HEK293 (cell line): Measurements from ENCODE around the gene TRAF5.

Experiments used
- CTCF ChIA-PET: fragments of 350-600 bp; formaldehyde crosslinking; extraction: SDS; loops from one replicate; lab custom pipeline; 2021; ENCODE audit warnings: antibody characterized with exemption; lab: Yijun Ruan, JAX
- POLR2A ChIA-PET: fragments of 300-600 bp; formaldehyde crosslinking; extraction: SDS; loops from one replicate; lab custom pipeline; 2020; ENCODE audit warnings: antibody characterized with exemption, inconsistent platforms; lab: Yijun Ruan, JAX
- H3K27ac ChIP-seq: fragments of 200-500 bp; sonication (Bioruptor generic); 2 replicates; pipeline ENCODE4 v1.5.1; 2014; ENCODE audit warnings: low read depth, low read length, control low read depth, inconsistent platforms; ENCODE audit errors: extremely low read depth
- H3K36me3 ChIP-seq, 2 experiments: fragments of 200-500 bp in 1 of 2; sonication (Bioruptor generic) in 1 of 2; 1 replicate in 1 of 2; 2 replicates in 1 of 2; pipeline ENCODE4 v1.5.1; 2014 to 2017; ENCODE audit warnings: inconsistent platforms in 2 of 2, low read length in 2 of 2; ENCODE audit not compliant: control insufficient read depth in 2 of 2, insufficient read depth in 1 of 2
- H3K4me1 ChIP-seq: fragments of 200-500 bp; sonication (Bioruptor generic); 2 replicates; pipeline ENCODE4 v1.5.1; 2014; ENCODE audit warnings: mild to moderate bottlenecking, low read length, inconsistent platforms; ENCODE audit not compliant: control insufficient read depth, insufficient read depth
- H3K4me3 ChIP-seq: 2 replicates; pipeline ENCODE4 v1.5.1; 2011; ENCODE audit warnings: low read depth, mild to moderate bottlenecking, control low read depth, low read length, moderate library complexity
- H3K9me3 ChIP-seq: fragments of 200-500 bp; sonication (Bioruptor generic); 2 replicates; pipeline ENCODE4 v1.5.1; 2014; ENCODE audit warnings: low read depth, low read length, inconsistent platforms; ENCODE audit not compliant: control insufficient read depth, insufficient read depth
- BCL11A ChIP-seq: fragments of 450-650 bp; formaldehyde crosslinking; IDR thresholded peaks from 2 replicates; pipeline ENCODE4 v1.5.1; 2016; ENCODE audit warnings: low read depth, missing biosample characterization, missing genetic modification characterization
- KLF7 ChIP-seq: fragments of 450-650 bp; formaldehyde crosslinking; IDR thresholded peaks from 2 replicates; pipeline ENCODE4 v1.5.1; 2016; ENCODE audit warnings: missing biosample characterization, missing genetic modification characterization, borderline replicate concordance
- PRDM2 ChIP-seq: fragments of 450-650 bp; formaldehyde crosslinking; IDR thresholded peaks from 2 replicates; pipeline ENCODE4 v1.5.1; 2016; ENCODE audit warnings: missing biosample characterization, missing genetic modification characterization, borderline replicate concordance
- SALL2 ChIP-seq: fragments of 450-650 bp; formaldehyde crosslinking; IDR thresholded peaks from 2 replicates; pipeline ENCODE4 v1.5.0; 2017; ENCODE audit warnings: missing biosample characterization, mild to moderate bottlenecking, missing genetic modification characterization, borderline replicate concordance
- WT1 ChIP-seq: fragments of 450-650 bp; formaldehyde crosslinking; IDR thresholded peaks from 2 replicates; pipeline ENCODE4 v1.5.1; 2016; ENCODE audit warnings: missing biosample characterization, missing genetic modification characterization
- ZBTB26 ChIP-seq: fragments of 450-650 bp; formaldehyde crosslinking; optimal IDR thresholded peaks from 2 replicates; pipeline ENCODE3; 2016; ENCODE audit warnings: missing biosample characterization, mild to moderate bottlenecking, missing genetic modification characterization
- ZFP69B ChIP-seq: fragments of 450-650 bp; formaldehyde crosslinking; IDR thresholded peaks from 2 replicates; pipeline ENCODE4 v1.5.1; 2016; ENCODE audit warnings: missing biosample characterization, missing genetic modification characterization
- ZNF10 ChIP-seq: fragments of 450-650 bp; formaldehyde crosslinking; IDR thresholded peaks from 2 replicates; pipeline ENCODE4 v1.5.1; 2017; ENCODE audit warnings: missing biosample characterization, missing genetic modification characterization
- ZNF112 ChIP-seq: fragments of 450-650 bp; formaldehyde crosslinking; IDR thresholded peaks from 2 replicates; pipeline ENCODE4 v1.5.0; 2017; ENCODE audit warnings: missing biosample characterization, missing genetic modification characterization
- ZNF175 ChIP-seq: fragments of 450-650 bp; formaldehyde crosslinking; IDR thresholded peaks from 2 replicates; pipeline ENCODE4 v1.5.1; 2016; ENCODE audit warnings: missing biosample characterization, missing genetic modification characterization
- ZNF239 ChIP-seq: fragments of 450-650 bp; formaldehyde crosslinking; IDR thresholded peaks from 2 replicates; pipeline ENCODE4 v1.5.1; 2016; ENCODE audit warnings: missing biosample characterization, missing genetic modification characterization
- ZNF311 ChIP-seq: fragments of 450-650 bp; formaldehyde crosslinking; IDR thresholded peaks from 2 replicates; pipeline ENCODE4 v1.5.1; 2017; ENCODE audit warnings: missing biosample characterization, missing genetic modification characterization, borderline replicate concordance
- ZNF394 ChIP-seq: fragments of 450-650 bp; formaldehyde crosslinking; IDR thresholded peaks from 2 replicates; pipeline ENCODE4 v1.5.1; 2016; ENCODE audit warnings: missing biosample characterization, missing genetic modification characterization, mild to moderate bottlenecking, moderate library complexity, borderline replicate concordance
- ZNF521 ChIP-seq: fragments of 450-650 bp; formaldehyde crosslinking; IDR thresholded peaks from 2 replicates; pipeline ENCODE4 v1.5.1; 2017; ENCODE audit warnings: missing biosample characterization, mild to moderate bottlenecking, missing genetic modification characterization
- ZNF692 ChIP-seq: fragments of 450-650 bp; formaldehyde crosslinking; IDR thresholded peaks from 2 replicates; pipeline ENCODE4 v1.5.1; 2016; ENCODE audit warnings: missing biosample characterization, missing genetic modification characterization
- ZNF76 ChIP-seq: fragments of 450-650 bp; formaldehyde crosslinking; IDR thresholded peaks from 2 replicates; pipeline ENCODE4; 2016; ENCODE audit warnings: low read depth, missing biosample characterization, missing genetic modification characterization, borderline replicate concordance

TRAF5 gene

GRCh38 chr1:211377539-211378450, 51.2 kb downstream of the TRAF5 start:
- ChIA-PET CTCF (interaction anchor here (0.6 kb wide), 1 partner anchor 1025 kb away, joined by 3 read pairs; no protein-coding TSS in a partner anchor), POLR2A (no interaction called here)
- Histone ChIP-seq H3K9me3 (no peaks in the 10 kb centered on the region), H3K36me3 (peaks cover 0 to 15% of the 10 kb centered on the region in 2 experiments; a peak in 1 of 3 replicates), H3K4me1 (no peaks in the 10 kb centered on the region), H3K27ac (no peak overlapping the region), H3K4me3 (no peak overlapping the region)
- TF ChIP-seq ZNF692 (tag by site-specific recombination) (no peak), ZFP69B (tag by site-specific recombination) (no peak), ZBTB26 (tag by site-specific recombination) (no peak), BCL11A (tag by site-specific recombination) (no peak), SALL2 (tag by site-specific recombination) (no peak), ZNF112 (tag by site-specific recombination) (no peak), ZNF76 (tag by site-specific recombination) (no peak), ZNF239 (no peak), PRDM2 (no peak), ZNF311 (tag by site-specific recombination) (no peak), ZNF175 (no peak), ZNF521 (no peak), ZNF10 (tag by site-specific recombination) (no peak), ZNF394 (no peak), WT1 (tag by site-specific recombination) (no peak), KLF7 (tag by site-specific recombination) (no peak)
